Colonic mucosa (tissue), 4 donors: Measurements from ENCODE around the gene ABLIM2. TPM values are rescaled to one million over a fixed set of nuclear protein-coding genes. Genes with fewer than 3 reads are reported as not detected.
"Not testable (repeated sequence)": the region's sequence is repeated elsewhere in the genome, so short reads cannot be mapped to it uniquely, and the experiment has no call there.

Experiments
- DNase-seq: peaks from one replicate; pipeline ENCODE4 v3.0.0-alpha.2; 2020
- H3K27ac ChIP-seq: fragments of 200-600 bp; one replicate; pipeline ENCODE4 v1.8.0; 2021
- H3K27me3 ChIP-seq: fragments of 200-600 bp; one replicate; pipeline ENCODE4 v1.8.0; 2021
- H3K36me3 ChIP-seq: fragments of 200-600 bp; one replicate; pipeline ENCODE4 v1.8.0; 2021
- H3K4me1 ChIP-seq: fragments of 200-600 bp; one replicate; pipeline ENCODE4 v1.8.0; 2021; ENCODE audit warnings: mild to moderate bottlenecking
- H3K4me3 ChIP-seq: fragments of 200-600 bp; one replicate; pipeline ENCODE4 v1.8.0; 2021
- H3K9ac ChIP-seq, 2 donors: one replicate each; pipeline ENCODE4 v1.7.0; 2013; ENCODE audit warnings: control low read depth in 2 of 2, low read depth in 2 of 2, low read length in 2 of 2
- H3K9me3 ChIP-seq: fragments of 200-600 bp; one replicate; pipeline ENCODE4 v1.8.0; 2021
- intact Hi-C: fragments of 100-400 bp; cut with DNase I; formaldehyde crosslinking; loops from one replicate; pipeline ENCODE4 v1.14.1; 2022
- total RNA-seq, 2 donors: library from RNA; stranded (reverse); fragmentation: NEBNext Ultra II Directional in 1 of 2; extraction: Animal tissue kit (Norgen Biotek cat#: 25700) in 1 of 2; gene quantifications; one replicate each; pipeline ENCODE4 v1.2.1, GENCODE V29; 2021
- TF ChIP-seq, protein P1 (sequence below): fragments of 200-600 bp; IDR thresholded peaks from one replicate; pipeline ENCODE4 v1.8.0; 2022; ENCODE audit warnings: antibody characterized with exemption, mild to moderate bottlenecking
- donor health status: healthy.
- donor health status: DM: no; HTN: no; CAD: no.
- donor health status: DM: no; HTN: no; CAD: no.

The ABLIM2 gene
- total RNA-seq, 2 donors from 2014 or later: 11.1 to 11.5 TPM

- no peak overlapping the region for H3K4me3 ChIP-seq
- no peak overlapping the region for H3K27ac ChIP-seq
- no peaks in the 10 kb centered on the region for H3K27me3 ChIP-seq
- intact Hi-C loops: no loop called here
- H3K36me3 ChIP-seq: no peaks in the 10 kb centered on the region
- no peaks in the 10 kb centered on the region for H3K4me1 ChIP-seq
- no peak overlapping the region for H3K9ac ChIP-seq
- TF ChIP-seq, protein P1, sequence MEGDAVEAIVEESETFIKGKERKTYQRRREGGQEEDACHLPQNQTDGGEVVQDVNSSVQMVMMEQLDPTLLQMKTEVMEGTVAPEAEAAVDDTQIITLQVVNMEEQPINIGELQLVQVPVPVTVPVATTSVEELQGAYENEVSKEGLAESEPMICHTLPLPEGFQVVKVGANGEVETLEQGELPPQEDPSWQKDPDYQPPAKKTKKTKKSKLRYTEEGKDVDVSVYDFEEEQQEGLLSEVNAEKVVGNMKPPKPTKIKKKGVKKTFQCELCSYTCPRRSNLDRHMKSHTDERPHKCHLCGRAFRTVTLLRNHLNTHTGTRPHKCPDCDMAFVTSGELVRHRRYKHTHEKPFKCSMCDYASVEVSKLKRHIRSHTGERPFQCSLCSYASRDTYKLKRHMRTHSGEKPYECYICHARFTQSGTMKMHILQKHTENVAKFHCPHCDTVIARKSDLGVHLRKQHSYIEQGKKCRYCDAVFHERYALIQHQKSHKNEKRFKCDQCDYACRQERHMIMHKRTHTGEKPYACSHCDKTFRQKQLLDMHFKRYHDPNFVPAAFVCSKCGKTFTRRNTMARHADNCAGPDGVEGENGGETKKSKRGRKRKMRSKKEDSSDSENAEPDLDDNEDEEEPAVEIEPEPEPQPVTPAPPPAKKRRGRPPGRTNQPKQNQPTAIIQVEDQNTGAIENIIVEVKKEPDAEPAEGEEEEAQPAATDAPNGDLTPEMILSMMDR: no peak
- DNase-seq: no peak
- H3K9me3 ChIP-seq: no peaks in the 10 kb centered on the region
Measured at GRCh38 chr4:7945709-7946380, 212.8 kb downstream of the ABLIM2 start.

DNA sequence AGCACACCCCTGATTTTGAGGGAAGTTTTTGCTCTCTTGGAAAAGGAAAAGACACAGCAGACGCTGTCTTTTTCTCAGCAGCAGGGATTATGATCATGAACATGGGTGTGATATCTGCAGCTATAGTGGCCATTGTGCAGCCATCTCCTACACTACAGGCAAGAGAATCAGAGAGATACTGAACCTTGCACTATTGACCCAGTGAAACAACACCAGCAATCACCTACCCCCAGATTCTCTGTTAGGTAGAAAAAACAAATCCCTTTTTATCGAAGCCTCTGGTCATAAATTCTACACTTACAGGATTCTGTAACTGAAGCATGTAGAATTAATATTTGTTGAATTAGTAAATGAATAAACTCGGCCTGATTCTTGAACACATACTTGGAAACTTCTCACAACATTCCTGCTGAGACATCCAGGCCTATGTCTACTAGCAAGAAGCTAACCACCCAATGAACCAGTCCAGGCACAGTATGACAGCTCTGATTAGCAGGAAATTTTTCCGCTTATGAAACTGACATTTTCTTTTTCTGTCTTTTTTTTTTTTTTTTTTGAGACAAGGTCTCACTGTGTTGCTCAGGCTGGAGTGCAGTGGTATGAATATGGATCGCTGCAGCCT, 213.9 kb downstream of the ABLIM2 start:
- H3K4me1 ChIP-seq: peaks cover 4% of the 10 kb centered on the region
- TF ChIP-seq, protein P1: no peak
- no peaks in the 10 kb centered on the region for H3K36me3 ChIP-seq
- no peak overlapping the region for H3K9ac ChIP-seq
- H3K4me3 ChIP-seq: no peak overlapping the region
- H3K27me3 ChIP-seq: no peaks in the 10 kb centered on the region
- DNase-seq: no peak
- no peak overlapping the region for H3K27ac ChIP-seq
- no peaks in the 10 kb centered on the region for H3K9me3 ChIP-seq
- intact Hi-C loops: no loop called here

GRCh38 chr4:7943688-7944087, 214.9 kb downstream of the ABLIM2 start:
- intact Hi-C loops, H3K27me3 ChIP-seq, H3K4me1 ChIP-seq, H3K9ac ChIP-seq, H3K36me3 ChIP-seq, H3K9me3 ChIP-seq, H3K27ac ChIP-seq, H3K4me3 ChIP-seq, DNase-seq: not testable (repeated sequence)

DNA sequence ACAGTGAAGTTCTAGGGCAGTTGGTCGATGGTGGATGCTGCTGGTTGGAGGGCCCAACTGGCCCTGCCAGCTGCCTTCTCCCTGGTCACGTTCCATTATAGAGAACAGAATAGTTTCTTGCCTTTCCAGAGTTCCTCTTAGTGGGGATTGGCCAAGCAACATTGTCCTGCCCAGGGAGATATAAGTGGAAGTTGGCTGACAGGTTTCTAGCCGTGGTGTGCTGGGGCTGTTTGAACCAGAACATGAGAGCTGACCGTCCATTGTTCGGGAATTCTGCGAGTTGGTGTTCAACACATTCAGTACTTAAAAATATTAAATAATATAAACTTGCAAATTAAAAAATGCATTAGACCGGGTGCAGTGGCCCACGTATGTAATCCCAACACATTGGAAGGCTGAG, 215.4 kb downstream of the ABLIM2 start:
- H3K9ac ChIP-seq: no peak overlapping the region
- TF ChIP-seq, protein P1: no peak
- no peak overlapping the region for H3K27ac ChIP-seq
- H3K4me1 ChIP-seq: peaks cover 4% of the 10 kb centered on the region
- H3K36me3 ChIP-seq: no peaks in the 10 kb centered on the region
- no peaks in the 10 kb centered on the region for H3K9me3 ChIP-seq
- H3K27me3 ChIP-seq: no peaks in the 10 kb centered on the region
- intact Hi-C loops: no loop called here
- no peak overlapping the region for H3K4me3 ChIP-seq
- no peak for DNase-seq

DNA sequence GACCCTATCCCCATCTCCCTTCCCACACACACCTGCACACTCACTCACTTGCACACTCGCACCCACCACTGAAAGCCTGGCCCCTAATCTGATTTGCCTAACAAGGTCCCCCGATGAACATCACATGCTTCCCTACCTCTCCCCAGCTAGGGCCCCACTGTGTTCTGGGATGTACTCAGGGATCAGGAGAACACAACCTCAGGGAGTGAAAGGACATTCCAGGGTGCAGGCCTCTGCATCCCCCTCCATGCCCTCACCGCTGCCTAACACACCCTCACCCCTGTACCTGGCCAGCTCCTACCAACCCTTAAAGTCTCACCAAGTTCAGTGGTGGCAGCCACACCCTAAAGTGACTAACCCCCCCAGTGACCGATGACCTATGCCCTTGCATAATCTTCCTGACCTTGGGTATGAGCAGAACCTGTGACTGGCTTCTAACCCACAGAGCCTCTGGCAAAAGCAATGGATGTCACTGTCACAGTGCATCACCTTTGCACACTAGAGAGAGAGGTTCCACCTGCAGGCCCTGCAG, 216.6 kb downstream of the ABLIM2 start:
- TF ChIP-seq, protein P1: no peak
- Histone ChIP-seq H3K9ac (no peak overlapping the region), H3K27ac (no peak overlapping the region), H3K4me3 (no peak overlapping the region), H3K9me3 (no peaks in the 10 kb centered on the region), H3K36me3 (no peaks in the 10 kb centered on the region), H3K4me1 (peaks cover 4% of the 10 kb centered on the region), H3K27me3 (no peaks in the 10 kb centered on the region)
- intact Hi-C loops: no loop called here
- DNase-seq: no peak
